Measurements from ENCODE around the gene COL4A1. TPM values are rescaled to one million over a fixed set of nuclear protein-coding genes. Genes with fewer than 3 reads are reported as not detected.

COL4A1 gene
- polyA plus RNA-seq, 4 donors = 3.1 to 85.7 (median 32.2) TPM

DNA sequence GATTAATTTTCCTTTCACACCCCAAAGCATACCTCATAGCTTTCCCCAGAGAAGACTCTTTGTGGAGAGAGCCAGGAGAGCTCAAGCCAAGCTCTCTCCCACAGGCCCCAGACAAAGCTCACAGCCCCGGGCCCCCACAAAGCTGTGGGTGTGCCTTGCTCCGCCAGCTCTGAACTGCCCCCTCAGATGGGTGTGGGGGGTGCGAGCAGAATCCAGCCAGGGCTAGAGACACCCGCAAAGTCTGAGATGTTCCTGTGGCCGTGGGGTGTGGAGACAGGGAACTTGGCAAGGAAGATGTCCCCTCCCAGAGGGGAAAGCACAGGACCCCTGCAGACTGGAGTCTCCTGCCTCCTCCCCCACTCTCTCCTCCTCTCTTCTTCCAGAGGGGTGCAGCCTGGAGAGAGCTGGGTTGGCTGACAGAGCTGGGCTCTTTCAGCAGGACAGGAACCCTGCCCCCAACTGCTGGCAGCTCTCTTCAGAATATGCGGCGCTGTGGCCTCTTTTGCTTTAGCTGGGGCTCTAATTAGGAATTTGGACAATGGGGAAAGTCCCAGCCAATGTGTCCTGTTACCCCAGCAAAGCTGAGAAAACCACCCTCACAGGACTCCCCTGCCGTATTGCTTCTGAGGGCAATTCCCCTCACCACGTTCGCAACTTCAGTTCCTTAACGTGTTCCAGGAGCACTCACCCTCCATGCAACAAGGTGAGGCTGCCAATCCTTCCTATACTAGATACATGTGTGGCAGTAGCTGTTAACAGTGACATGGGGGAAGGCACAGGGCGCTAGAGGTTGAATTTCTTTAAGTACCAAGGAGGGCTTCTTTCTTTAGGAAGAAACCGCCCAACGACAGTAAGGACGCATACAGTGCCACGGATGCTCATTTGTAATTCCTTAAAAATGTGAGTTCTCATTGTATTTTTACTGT lies 170.0 kb downstream of the COL4A1 start:
- Histone ChIP-seq H3K36me3 (ENCODE audit: control insufficient read depth in 3 of 3, insufficient read depth in 2 of 3, low read depth in 1 of 3, low read length in 3 of 3) (no peaks in the 10 kb centered on the region), H3K4me1 (ENCODE audit: control insufficient read depth in 3 of 3, insufficient read depth in 2 of 3, low read depth in 1 of 3, low read length in 2 of 3) (peaks cover 0 to 6% (median 3%) of the 10 kb centered on the region in 3 donors), H3K27me3 (ENCODE audit: control insufficient read depth in 3 of 3, insufficient read depth in 3 of 3, low read length in 3 of 3) (peaks cover 0 to 25% (median 0%) of the 10 kb centered on the region in 3 donors), H3K27ac (ENCODE audit: low read depth in 1 of 3, low read length in 2 of 3) (no peak overlapping the region), H3K9me3 (ENCODE audit: control insufficient read depth in 2 of 2, insufficient read depth in 1 of 2, low read depth in 1 of 2, low read length in 1 of 2) (no peaks in the 10 kb centered on the region), H3K4me3 (ENCODE audit: low read depth in 1 of 3, low read length in 3 of 3) (no peak overlapping the region)
- DNase-seq (no peak), FAIRE-seq (no peak)
- WGBS, 3 donors = 33 to 47% (median 46%) methylated on average over 16 of the region's 16 CpGs

DNA sequence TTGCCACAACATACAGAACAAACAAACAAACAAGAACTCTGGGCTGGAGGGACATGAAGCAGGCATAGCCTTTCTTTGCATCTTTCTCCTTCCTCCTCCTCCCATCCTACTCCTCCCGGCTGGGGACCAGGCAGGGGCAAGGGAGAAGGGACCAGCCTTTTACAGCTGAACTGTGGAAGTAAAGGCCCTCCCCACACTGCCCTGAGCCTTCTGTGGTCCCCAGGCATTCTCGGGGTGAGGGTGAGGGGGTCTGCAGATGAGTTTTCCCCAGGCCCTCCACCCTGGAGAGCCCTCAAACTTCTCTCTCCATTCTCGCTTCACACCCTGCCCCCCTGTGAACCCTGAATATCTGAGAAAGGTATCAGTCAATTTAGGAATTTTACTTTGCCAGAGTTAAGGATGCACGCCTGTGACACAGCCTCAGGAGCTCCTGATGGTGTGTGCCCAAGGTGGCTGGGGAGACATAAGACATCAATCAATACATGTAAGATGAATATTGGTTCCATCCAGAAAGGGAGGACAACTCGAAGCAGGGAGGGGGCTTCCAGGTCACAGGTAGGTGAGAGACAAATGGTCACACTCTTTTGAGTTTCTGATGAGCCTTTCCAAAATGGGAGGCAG lies 170.9 kb downstream of the COL4A1 start:
- peaks cover 0 to 25% (median 0%) of the 10 kb centered on the region in 3 donors for H3K27me3 ChIP-seq (ENCODE audit: control insufficient read depth in 3 of 3, insufficient read depth in 3 of 3, low read length in 3 of 3)
- H3K36me3 ChIP-seq (ENCODE audit: control insufficient read depth in 3 of 3, insufficient read depth in 2 of 3, low read depth in 1 of 3, low read length in 3 of 3) = no peaks in the 10 kb centered on the region
- DNase-seq (no peak), FAIRE-seq (no peak)
- H3K4me1 ChIP-seq (ENCODE audit: control insufficient read depth in 3 of 3, insufficient read depth in 2 of 3, low read depth in 1 of 3, low read length in 2 of 3) = peaks cover 0 to 6% (median 3%) of the 10 kb centered on the region in 3 donors
- 70 to 72% (median 71%) methylated on average over 5 of the region's 5 CpGs for WGBS, 3 donors
- H3K4me3 ChIP-seq (ENCODE audit: low read depth in 1 of 3, low read length in 3 of 3) = no peak overlapping the region
- no peak overlapping the region for H3K27ac ChIP-seq (ENCODE audit: low read depth in 1 of 3, low read length in 2 of 3)
- no peaks in the 10 kb centered on the region for H3K9me3 ChIP-seq (ENCODE audit: control insufficient read depth in 2 of 2, insufficient read depth in 1 of 2, low read depth in 1 of 2, low read length in 1 of 2)

DNA sequence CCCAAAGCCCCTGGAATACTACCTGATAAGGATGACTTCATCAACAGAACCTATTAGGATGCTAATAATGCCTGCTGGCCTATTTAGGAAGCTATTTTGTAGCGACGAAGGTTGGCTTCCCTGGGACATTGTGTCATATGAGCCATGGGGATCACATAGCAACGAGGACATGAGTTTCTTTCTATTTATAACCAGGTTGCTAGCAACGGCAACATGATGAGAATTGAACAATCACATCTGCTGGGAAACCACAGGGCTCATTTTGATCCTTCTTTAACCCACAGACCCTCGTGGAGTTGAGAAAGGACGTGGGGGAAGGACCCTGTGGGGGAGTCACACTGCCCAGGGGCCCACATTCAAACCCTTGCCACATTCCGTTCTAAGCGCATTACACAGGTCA lies 172.2 kb downstream of the COL4A1 start:
- H3K36me3 ChIP-seq (ENCODE audit: control insufficient read depth in 3 of 3, insufficient read depth in 2 of 3, low read depth in 1 of 3, low read length in 3 of 3) = no peaks in the 10 kb centered on the region
- peaks cover 0 to 6% (median 3%) of the 10 kb centered on the region in 3 donors for H3K4me1 ChIP-seq (ENCODE audit: control insufficient read depth in 3 of 3, insufficient read depth in 2 of 3, low read depth in 1 of 3, low read length in 2 of 3)
- H3K9me3 ChIP-seq (ENCODE audit: control insufficient read depth in 2 of 2, insufficient read depth in 1 of 2, low read depth in 1 of 2, low read length in 1 of 2) = no peaks in the 10 kb centered on the region
- DNase-seq (no peak), FAIRE-seq (no peak)
- no peak overlapping the region for H3K4me3 ChIP-seq (ENCODE audit: low read depth in 1 of 3, low read length in 3 of 3)
- H3K27me3 ChIP-seq (ENCODE audit: control insufficient read depth in 3 of 3, insufficient read depth in 3 of 3, low read length in 3 of 3) = peaks cover 0 to 25% (median 0%) of the 10 kb centered on the region in 3 donors
- H3K27ac ChIP-seq (ENCODE audit: low read depth in 1 of 3, low read length in 2 of 3) = no peak overlapping the region
- WGBS, 3 donors = 63 to 72% (median 68%) methylated on average over 8 of the region's 8 CpGs

DNA sequence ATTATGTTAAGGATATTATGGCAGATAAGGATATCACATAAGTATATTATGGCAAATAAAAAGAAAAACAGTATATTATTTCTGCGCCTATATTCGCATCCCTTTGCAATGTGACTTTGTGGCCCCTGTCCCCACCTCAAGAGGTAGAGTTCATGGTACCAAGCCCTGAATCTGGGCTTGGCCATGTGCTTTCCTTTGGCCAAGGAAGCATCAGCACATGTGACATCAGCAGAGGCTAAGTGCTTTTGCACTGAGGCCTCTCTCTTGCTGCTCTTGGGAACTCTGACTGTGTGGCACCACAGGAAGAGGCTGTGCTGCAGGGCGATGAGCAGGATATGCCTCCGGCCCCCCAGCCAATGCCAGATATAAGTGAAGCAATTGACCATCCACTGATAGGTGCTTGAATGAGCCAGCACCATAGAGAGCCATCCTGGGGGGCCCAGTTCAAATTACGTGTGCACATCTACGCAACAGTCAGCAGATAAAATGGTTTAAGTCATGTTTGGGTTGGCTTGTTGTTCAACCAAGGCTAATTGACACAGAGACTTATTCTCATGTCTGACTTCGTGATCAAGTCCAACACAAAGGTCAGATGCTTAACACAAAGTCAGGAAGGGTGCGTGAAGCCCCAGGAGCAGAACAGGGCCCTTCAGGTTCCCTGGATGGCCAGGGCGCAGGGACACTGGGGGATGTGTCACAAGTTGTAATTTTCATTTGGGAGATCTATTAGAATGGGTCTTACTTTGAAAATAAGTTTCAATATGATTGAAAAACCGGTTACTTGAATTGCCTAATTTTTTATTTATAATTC lies 173.3 kb downstream of the COL4A1 start:
- DNase-seq (no peak), FAIRE-seq (no peak)
- no peaks in the 10 kb centered on the region for H3K9me3 ChIP-seq (ENCODE audit: control insufficient read depth in 2 of 2, insufficient read depth in 1 of 2, low read depth in 1 of 2, low read length in 1 of 2)
- H3K27me3 ChIP-seq (ENCODE audit: control insufficient read depth in 3 of 3, insufficient read depth in 3 of 3, low read length in 3 of 3) = peaks cover 0 to 23% (median 0%) of the 10 kb centered on the region in 3 donors
- H3K36me3 ChIP-seq (ENCODE audit: control insufficient read depth in 3 of 3, insufficient read depth in 2 of 3, low read depth in 1 of 3, low read length in 3 of 3) = no peaks in the 10 kb centered on the region
- H3K4me1 ChIP-seq (ENCODE audit: control insufficient read depth in 3 of 3, insufficient read depth in 2 of 3, low read depth in 1 of 3, low read length in 2 of 3) = peaks cover 0 to 6% (median 3%) of the 10 kb centered on the region in 3 donors
- WGBS, 3 donors = 85 to 91% (median 89%) methylated on average over 10 of the region's 10 CpGs
- no peak overlapping the region for H3K27ac ChIP-seq (ENCODE audit: low read depth in 1 of 3, low read length in 2 of 3)
- H3K4me3 ChIP-seq (ENCODE audit: low read depth in 1 of 3, low read length in 3 of 3) = no peak overlapping the region

DNA sequence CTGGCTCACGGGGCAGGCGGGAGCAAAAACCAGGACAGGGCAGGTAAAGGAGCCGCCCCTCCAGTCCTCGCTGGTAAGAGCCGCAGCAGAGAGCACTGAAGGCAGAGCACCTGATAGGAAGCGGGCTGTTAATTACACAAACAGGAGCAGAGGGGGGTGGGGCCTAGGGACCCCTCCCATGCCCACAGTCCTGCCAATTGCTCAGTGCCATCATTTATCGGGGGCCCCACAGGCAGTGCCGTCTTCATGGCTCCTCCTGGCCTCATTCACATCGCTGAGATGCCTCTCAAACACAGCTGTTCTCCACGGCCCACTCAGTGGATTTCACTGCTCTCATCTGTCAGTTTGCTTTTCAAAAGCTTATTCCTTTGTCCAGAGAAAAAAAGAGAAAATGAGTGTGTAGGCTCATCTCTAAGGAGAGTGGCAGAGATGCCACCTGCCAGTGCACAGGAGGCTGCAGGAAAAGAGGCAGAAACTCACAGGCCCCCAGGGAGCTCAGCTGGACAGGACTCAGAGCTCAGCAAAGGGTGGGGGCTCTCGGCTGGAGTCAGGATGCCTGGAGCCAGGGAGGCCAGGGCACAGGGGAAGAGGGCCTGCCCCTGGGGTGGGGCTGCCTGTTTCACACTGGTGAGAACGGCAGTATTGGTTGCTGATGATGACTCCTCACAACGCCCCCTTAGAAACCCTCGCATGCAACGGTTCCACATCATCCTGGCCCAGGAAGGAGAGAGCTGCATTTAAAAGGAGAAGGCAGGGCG lies 174.6 kb downstream of the COL4A1 start:
- H3K4me3 ChIP-seq (ENCODE audit: low read depth in 1 of 3, low read length in 3 of 3) = no peak overlapping the region
- H3K4me1 ChIP-seq (ENCODE audit: control insufficient read depth in 3 of 3, insufficient read depth in 2 of 3, low read depth in 1 of 3, low read length in 2 of 3) = peaks cover 0 to 3% (median 0%) of the 10 kb centered on the region in 3 donors
- no peaks in the 10 kb centered on the region for H3K9me3 ChIP-seq (ENCODE audit: control insufficient read depth in 2 of 2, insufficient read depth in 1 of 2, low read depth in 1 of 2, low read length in 1 of 2)
- peaks cover 0 to 18% (median 0%) of the 10 kb centered on the region in 3 donors for H3K27me3 ChIP-seq (ENCODE audit: control insufficient read depth in 3 of 3, insufficient read depth in 3 of 3, low read length in 3 of 3)
- 48 to 71% (median 64%) methylated on average over 16 of the region's 16 CpGs for WGBS, 3 donors
- no peak for DNase-seq
- no peaks in the 10 kb centered on the region for H3K36me3 ChIP-seq (ENCODE audit: control insufficient read depth in 3 of 3, insufficient read depth in 2 of 3, low read depth in 1 of 3, low read length in 3 of 3)
- no peak for FAIRE-seq
- H3K27ac ChIP-seq (ENCODE audit: low read depth in 1 of 3, low read length in 2 of 3) = no peak overlapping the region

DNA sequence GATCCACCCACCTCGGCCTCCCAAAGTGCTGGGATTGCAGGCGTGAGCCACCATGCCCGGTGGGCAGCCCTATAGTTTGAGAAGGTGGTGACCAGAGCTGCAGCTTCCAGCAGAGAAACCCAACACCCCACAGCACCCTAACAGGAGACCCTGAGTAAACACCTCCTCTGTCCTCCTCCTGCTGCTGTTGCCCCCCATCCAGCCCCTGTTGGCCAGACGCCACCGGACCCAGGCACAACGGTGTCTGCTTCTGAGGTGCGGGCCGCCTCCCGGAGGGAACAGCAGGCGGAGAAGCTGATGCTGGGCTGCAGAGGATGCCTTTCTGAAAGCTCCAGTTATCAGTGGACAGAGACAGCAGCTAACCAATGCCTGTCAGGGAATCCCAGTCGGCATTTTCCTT lies 175.5 kb downstream of the COL4A1 start:
- Histone ChIP-seq H3K4me3 (ENCODE audit: low read depth in 1 of 3, low read length in 3 of 3) (no peak overlapping the region), H3K27me3 (ENCODE audit: control insufficient read depth in 3 of 3, insufficient read depth in 3 of 3, low read length in 3 of 3) (peaks cover 0 to 11% (median 0%) of the 10 kb centered on the region in 3 donors), H3K27ac (ENCODE audit: low read depth in 1 of 3, low read length in 2 of 3) (no peak overlapping the region), H3K36me3 (ENCODE audit: control insufficient read depth in 3 of 3, insufficient read depth in 2 of 3, low read depth in 1 of 3, low read length in 3 of 3) (no peaks in the 10 kb centered on the region), H3K9me3 (ENCODE audit: control insufficient read depth in 2 of 2, insufficient read depth in 1 of 2, low read depth in 1 of 2, low read length in 1 of 2) (no peaks in the 10 kb centered on the region), H3K4me1 (ENCODE audit: control insufficient read depth in 3 of 3, insufficient read depth in 2 of 3, low read depth in 1 of 3, low read length in 2 of 3) (no peaks in the 10 kb centered on the region)
- WGBS, 3 donors = 85 to 86% (median 86%) methylated on average over 10 to 11 of the region's 11 CpGs
- FAIRE-seq (no peak), DNase-seq (no peak)

DNA sequence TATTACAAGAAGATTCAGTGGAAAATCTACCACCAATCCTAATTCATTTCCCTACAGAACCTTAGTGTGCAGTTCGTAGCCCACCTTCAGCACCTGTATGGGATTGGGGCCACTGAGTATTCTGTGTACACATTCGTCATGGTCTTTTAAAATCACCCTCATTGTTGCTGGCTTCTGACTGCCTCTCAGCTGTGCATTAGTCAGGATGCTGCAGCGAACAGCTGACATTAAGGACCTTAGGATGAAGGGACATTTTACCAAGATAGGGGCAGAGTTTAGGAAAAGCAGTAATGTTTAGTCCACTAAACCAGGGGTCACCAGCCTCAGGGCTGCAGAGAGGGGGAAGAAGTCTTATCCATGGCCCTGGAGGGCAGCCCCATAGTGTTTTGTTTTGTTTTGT lies 176.5 kb downstream of the COL4A1 start:
- 74 to 83% (median 78%) methylated on average over 3 of the region's 3 CpGs for WGBS, 3 donors
- H3K9me3 ChIP-seq (ENCODE audit: control insufficient read depth in 2 of 2, insufficient read depth in 1 of 2, low read depth in 1 of 2, low read length in 1 of 2) = no peaks in the 10 kb centered on the region
- H3K4me3 ChIP-seq (ENCODE audit: low read depth in 1 of 3, low read length in 3 of 3) = no peak overlapping the region
- peaks cover 0 to 9% (median 0%) of the 10 kb centered on the region in 3 donors for H3K27me3 ChIP-seq (ENCODE audit: control insufficient read depth in 3 of 3, insufficient read depth in 3 of 3, low read length in 3 of 3)
- no peaks in the 10 kb centered on the region for H3K36me3 ChIP-seq (ENCODE audit: control insufficient read depth in 3 of 3, insufficient read depth in 2 of 3, low read depth in 1 of 3, low read length in 3 of 3)
- FAIRE-seq (no peak), DNase-seq (no peak)
- no peak overlapping the region for H3K27ac ChIP-seq (ENCODE audit: low read depth in 1 of 3, low read length in 2 of 3)
- no peaks in the 10 kb centered on the region for H3K4me1 ChIP-seq (ENCODE audit: control insufficient read depth in 3 of 3, insufficient read depth in 2 of 3, low read depth in 1 of 3, low read length in 2 of 3)

Measured in small intestine (tissue), 7 donors.